ENCODE measurements around the gene UNC93B1.

UNC93B1 gene

DNA sequence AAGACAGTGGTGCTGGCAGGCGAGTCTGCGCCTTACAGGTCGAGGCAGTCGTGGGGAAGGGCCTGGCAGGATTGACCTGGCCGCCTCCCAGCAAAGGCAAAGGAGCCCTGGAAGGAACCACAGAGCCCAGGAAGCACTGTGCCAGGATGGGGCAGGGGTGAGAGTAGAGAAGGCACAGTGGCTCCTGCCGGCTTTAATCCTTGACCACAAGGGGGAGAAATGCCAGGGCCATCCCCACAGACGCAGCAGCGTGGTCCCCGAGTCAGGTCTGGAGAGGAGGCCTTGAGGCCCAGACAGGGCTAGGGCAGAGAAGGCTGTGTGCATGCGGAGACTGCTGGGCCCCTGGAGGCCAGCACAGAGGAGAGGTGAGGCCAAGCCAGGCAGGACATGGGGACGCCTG lies 16.7 kb upstream of the UNC93B1 start:
- DNase-seq, result no peak

DNA sequence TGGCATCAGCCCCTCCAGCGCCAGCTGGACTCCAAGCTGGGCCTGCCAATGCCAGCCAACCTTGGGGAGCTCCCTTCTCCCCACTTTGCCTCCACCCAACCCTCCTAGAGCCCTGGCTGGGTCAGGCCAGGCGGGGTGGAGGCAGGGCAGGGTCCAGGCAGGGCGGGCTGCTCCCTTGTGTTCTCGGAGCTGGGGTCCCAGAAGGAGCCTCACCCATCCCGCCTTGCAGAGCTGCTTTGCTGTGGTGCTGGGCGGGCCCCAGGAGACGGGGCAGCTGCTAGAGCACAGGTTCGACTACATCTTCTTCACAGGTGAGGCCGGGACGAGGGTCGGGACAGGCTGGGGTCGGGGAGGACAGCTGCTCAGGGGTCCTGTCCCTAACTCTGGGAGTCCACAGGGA lies 15.6 kb upstream of the UNC93B1 start:
- DNase-seq, result no peak

DNA sequence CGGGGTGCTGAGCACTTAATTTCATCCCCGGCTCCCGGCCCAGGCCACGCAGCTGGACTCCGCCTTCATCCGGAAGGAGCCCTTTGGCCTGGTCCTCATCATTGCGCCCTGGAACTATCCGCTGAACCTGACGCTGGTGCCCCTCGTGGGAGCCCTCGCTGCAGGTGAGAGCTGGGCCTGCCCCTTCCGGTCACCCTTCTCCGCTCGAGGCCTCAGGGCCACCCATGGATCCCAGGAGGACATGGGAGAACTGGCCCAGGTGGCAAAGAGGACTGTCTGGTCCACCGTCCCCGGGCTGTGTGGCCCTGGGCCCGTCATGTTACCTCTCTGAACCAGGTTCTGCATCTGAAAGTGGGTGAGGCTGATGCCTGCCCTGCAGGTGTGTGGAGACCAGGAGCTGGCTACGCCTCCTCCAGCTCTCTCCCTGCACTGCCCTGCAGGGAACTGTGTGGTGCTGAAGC lies 14.9 kb upstream of the UNC93B1 start:
- no peak for DNase-seq

DNA sequence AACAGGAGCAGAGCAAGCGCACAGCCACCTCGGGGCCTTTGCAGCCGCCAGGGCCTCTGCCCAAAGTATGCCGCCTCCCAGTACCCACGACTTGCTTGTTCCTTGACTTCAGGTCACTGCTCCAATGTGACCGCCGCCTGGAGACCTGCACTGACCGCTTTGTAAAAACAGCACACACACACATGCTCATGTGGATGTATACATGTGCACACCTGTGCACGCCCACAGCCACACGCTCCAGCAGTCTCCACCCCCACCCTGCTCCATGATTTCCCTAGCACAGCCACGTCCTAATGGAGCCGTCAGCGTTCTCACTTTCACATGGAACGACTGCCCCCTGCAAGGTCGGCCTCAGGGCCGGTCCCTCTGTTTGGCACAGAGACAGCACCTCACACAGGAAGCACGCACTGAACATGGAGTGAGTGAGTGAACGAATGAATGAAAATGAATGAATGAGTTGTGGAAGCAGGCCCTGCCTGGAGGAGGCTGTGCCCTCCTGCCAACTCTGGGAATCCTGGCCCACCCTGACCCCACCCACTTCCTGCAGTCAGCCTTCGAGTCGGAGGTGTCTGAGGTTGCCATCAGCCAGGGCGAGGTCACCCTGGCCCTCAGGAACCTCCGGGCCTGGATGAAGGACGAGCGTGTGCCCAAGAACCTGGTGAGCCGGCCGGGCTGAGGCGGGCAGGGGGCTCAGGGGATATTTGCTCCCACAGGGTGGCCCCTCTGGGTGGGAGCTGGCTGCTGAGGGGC lies 14.3 kb upstream of the UNC93B1 start:
- DNase-seq, result no peak

DNA sequence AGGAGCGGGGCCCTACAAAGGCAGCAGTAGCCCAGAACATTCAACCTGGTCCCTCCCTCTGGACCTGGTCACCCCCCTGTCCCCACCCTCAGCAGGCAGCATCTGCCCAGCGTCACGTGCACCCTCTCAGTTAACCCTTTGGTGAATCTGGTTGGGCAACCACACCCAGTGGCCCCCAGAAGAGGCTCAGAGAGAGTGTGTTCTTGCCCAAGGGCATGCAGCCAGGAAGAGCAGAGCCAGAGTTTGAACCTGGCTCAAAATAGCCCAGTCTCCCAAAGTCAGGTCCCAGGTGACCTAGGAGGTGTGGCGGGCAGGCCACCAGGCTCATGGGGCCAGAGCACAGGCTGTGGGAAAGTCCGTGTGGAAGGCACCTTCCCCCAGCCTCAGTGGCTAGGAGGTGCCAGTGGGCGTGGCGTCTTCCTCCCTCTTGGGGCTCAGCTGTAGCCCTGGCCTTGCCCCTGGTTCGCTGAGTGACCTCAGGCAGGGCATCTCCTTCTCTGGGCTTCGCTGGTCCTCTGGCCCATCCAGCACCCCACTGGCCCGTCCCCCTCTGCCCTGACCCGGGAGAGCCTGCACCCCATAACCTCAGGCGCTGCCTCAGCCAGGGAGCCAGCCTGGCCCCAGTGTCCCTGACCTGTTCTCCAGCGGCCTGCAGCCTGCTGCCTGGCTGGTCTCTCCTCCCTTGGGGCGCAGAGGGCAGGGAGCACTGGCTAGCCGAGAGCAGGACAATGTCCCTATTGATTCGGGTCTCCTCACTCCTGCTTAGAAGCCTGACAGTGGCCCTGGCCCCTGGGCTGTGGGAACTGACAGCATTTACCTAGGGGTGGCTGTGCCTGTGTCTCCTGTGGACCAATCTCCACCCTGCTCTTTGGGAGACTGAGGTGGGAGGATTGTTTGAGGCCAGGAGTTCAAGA lies 13.3 kb upstream of the UNC93B1 start:
- no peak for DNase-seq

DNA sequence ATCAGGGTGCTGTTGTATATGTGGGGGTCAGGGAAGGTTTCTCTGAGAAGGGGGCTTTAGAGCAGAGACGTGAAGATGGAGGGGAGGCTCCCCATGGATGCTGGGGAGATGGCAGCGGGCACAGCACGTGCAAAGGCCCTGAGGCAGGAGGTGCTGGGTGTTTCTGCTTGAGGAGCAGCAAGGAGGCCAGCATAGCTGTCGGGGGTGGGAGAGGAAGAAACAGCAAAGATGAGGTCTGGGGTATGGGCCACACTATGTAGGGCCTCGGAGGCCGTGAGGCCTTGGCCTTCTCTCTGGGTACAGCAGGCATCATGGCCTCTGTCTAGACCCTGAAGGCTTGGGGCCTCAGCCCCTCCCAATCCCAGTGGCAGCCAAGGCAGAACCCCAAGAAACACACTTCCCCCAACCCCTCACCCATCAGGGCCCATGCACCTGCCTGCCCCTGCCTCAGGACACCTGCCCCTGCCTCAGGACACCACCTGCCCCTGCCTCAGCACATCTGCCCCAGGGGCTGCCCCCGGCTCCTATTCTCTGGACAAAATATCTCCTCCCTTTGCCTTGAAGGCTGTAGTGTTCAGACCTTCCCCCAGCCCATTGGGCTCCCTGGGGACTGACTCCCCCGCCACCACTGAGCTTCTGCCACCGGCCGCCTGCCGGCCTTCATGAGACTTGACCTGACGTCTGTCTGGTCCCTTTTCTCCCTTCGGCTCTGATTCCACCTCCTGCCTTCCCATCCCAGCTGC lies 12.4 kb upstream of the UNC93B1 start:
- DNase-seq, result no peak

DNA sequence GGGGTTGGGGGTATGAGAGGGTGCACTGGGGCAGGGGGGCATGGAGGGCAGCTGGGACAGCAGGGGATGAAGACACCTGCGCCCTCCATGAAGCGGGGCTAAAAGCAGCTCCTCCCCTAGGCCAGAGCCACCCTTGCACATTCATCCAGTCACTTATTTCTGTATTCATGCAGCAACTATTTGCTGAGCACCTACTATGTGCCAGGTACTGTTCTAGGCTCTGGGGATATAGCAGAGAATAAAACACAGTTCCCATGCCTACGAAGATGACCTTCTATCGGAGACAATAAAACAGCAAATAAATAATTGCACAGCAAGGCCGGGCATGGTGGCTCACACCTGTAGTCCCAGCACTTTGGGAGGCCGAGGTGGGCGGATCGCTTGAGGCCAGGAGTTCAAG lies 11.6 kb upstream of the UNC93B1 start:
- no peak for DNase-seq

DNA sequence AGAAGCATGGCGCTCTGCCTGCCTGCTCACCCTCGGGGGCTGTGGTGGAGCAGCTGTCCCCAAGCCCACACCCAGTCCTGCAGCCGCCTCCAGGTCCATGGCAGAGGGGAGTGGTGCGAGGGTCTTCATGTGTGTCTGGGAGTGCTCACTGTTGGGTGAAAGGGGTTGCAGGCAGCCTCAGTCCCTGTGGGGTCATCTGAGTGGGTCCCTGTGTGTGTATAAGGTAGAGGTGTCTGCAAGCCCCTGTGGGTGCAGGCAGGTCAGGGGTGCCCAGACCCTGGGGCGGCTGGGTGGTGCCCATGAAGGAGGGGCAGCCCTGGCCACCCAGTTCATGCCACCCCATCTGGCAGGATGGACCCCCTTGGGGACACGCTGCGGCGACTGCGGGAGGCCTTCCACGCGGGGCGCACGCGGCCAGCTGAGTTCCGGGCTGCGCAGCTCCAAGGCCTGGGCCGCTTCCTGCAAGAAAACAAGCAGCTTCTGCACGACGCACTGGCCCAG lies 11.1 kb upstream of the UNC93B1 start:
- no peak for DNase-seq

DNA sequence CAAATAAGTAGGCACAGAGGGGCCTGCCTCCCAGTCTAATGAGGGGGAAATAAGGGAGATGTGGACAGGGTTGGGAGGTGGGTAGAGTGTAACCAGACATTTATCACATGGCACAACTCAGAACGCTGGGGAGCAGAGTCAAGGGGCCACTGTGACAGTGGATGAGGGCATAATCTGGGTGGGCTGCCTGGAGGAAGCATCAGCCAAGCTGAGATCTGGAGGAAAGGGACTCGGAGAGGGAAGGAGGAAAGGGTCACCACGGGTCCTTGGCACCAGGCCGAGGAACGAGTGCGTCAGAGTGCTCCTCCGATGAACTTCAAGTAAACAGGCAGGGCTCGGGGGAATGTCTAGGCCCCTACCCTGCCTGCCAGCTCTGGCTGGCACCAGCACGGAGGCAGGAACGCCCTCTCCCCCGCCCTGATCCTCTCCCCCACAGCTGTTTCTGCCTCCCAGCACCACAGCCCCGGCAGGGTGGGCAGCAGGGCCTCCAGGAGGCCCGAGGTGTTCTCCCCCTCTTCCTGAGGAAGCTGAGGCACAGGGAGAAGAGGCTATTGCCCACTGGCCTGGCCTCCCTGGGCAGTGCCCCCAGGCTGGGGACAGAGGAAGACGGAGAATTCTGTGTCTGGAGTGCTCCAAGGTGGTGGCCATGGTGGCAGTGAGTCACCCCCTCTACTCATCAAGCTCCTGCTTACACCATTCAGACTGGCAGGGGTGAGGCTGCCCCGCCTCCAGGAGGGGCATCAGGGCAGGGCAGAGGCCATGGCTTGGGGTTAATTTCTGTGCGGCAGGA lies 10.5 kb upstream of the UNC93B1 start:
- DNase-seq, result no peak

DNA sequence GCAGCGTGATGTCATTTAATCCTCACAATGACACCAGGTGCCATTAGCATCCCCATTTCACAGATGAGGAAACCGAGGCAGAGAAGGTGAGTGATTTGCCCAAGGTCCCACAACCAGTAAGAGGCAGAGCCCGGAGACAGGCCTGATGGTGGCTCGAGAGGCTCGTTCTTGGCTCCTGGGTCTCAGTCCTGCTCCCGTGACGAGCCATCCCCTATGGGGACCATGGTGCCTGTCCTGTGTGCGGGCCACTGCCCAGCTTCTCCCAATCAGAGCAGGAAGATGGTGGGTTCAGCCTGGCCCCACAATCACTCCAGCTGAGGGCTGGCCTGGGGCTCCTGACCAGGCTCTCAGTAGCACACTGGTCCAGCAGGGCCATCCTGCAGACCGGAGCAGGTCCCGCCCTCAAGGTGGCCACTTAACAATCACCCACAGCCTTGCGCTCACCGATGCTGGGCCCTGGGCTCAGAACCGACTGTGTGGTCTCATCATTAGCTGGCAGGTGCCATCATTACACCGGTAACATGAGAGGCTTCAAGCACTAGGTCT lies 9.8 kb upstream of the UNC93B1 start:
- DNase-seq, result no peak

DNA sequence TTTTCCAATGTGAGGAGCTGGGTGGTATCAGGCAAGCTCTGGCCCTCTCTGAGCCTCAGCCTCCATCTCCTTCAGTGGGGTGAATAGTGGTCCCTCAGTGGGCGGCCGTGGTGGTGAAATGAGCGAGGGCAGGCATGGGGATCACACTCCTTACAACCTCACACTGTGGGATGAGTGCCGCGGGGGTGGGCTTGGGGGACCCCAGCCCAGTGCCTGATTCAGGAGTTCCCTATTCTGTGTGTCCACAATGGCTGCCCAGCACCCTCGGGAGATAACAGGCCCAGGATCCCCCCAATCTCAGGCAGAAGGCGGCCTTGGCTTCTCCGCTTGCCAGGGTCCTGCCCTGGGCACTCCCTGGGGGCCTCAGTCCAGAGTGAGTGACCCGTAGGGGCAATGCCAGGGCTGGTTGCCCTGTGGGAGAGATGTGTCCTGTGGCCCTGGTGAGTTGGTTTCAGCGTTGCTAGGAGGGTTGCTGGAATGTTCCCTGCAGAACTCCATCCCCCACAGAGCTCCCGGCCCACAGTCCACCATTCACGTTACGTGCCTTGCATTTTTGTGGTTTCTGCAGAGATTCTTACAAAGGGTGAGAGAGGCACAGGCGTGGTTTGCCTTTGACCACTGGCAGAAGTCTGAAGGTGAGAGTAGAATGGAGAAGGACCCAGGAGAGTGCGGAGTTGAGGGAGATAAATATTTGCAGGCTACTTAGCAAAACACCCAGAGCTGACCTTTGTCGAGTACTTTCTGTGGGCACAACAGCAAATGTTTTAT lies 9.1 kb upstream of the UNC93B1 start:
- DNase-seq, result no peak

DNA sequence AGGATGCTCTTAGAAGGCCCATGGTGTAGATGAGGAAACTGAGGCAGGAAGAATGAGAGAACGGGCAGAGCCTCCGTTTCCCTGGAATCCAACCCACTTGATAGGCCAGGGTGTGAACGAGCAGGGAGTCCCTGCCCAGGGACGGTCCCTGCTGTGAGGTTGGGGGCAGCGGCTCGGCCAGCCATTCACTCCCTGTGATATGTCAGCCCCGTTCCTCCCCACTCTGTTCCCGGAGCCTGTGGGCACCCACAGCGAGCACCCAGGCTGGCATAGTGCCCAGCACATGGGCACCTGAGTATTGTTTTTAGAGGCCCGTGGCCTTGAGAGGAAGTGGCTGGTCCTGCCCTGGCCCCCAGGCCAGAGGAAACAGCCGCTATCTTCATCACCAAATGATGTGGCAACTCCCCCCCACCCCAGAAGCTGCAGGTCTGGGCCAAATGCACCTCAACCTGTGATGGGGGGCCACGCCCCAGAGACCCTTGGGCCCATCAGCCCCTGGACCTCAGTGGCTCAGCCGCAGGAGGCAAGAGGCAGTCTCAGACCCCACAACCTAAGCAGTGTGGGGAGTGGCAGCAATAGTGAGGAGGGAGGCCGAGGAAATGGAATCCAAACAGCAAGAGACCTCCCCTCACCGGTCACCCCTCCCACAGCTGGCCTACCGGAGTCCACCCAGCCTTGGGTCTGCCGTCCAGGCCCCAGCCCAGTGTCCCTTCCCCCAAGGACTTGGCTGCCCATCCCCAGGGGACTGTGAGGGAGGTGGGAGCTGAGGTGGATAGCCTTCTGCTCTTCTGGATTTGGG lies 8.3 kb upstream of the UNC93B1 start:
- DNase-seq, result no peak

DNA sequence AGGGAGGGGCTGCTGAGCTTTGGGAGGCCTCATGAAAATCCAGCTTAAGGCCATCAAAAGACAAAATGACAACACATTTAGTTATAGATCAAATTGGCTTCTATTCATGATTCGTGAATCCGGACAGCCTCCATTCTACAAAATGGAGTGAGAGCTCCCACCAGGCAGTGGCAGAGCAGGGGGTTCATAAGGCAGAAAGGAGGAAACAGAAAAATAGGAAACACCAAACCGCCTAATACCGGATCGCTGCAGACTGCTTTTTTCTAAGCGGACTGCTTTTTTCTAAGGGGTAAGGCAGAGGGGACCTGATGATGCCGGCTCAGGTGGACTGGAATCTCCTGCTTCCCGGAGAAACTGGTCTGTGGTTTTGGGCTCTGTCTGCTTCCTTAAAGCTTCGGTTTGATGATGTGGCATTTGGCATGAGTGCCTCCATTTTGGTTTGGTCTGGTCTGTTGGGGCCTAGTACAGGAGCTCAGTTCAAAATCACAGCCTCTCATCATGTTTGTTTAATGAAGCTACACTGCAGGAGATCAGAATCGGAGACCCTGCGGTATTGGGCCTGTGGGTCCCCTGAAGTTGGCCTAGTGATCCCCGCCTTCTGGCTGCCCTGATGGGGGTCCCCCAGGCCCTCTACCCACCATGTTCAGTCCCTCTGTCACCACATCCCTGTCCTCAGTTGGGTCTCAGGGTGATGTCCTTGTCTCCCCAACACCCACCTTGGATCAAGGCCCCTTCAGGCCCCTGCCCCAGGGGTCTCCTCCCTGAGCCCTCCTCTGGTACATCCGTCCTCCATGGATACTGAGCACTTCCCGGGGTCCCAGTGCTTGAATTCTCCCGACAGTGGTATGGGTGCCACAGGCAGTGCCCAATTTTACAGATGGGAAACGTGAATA lies 7.4 kb upstream of the UNC93B1 start:
- no peak for DNase-seq

DNA sequence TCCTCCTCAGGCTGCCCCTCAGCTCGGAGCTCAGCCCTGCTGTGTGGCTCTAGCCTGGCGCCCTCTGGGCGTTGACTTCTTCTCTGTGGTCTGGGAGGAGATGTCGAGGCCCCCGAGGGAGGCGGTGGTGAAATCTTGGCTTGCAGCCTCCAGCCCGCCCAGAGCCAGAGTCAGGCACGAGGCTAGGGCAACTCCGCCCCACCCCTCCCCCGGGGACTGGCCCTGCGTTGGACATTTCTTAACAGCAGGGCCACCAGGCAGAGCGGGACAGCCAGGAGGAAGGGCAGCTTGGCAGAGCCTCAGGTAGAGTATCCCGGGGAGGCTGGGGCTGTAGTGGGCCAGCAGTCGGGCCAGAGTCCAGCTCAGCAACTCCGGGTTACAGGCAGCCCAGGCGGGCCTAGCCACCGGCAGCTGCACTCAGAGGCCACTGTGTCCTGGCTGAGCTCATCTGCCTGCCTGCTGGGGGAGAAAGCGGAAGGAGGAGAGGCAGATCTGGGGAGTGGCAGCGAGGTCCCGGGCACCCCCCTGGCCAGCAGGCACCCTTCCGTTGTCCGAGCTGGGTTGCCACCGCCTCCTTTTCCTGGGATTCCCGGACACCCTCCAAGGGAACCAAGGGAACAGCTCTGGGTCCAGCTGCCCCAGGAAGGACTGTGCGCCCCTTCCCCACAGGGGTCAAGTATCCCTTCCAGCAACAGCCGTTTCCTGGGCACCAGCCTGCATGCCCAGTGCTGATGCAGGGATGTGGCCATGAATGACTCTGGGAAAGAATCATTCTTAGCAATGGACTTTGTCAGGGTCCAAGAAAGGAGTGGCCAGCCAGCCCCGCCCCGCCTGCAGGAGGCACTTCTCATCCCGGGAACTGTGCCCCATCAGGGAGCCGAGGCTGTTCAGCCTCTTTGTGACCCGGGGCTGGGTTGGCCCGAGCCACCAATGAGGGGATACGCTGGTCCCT lies 6.5 kb upstream of the UNC93B1 start, which contains the start of gene ALDH3B1:
ALDH3B1 (plus strand) TSS at position 238 of the 952 bp plus-strand sequence. CDS start 4,971 bp downstream, outside the sequence.
- DNase-seq, result no peak

DNA sequence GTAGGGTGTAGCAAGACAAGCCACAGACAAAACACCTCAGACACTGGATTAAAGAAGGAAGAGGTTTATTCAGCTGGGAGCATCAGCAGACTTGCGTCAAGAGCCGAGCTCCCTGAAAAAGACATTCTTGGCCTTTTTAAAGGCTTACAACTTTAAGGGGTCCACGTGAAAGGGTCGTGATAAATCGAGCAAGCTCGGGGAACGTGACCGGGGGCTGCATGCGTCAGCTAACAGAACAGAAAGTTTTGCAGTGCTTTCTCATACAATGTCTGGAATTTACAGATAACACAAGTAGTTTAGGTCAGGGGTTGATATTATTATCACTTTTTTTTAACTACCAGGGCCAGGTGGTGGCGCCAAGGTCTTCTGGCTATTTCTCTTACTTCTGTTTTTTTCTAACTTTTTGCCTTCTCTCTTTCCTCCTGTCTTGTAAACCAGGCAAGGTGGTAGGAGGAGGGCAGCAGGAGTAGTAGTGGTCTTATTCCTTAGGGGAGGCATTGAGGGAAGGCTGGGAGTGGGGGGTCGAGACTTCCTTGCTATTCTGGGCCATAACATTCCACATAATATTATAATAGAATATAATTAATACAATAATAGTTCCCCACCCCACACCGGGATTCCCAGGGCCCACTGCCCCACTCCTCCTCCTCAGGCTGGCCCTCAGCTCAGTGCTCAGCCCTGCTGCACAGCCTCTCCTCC lies 5.6 kb upstream of the UNC93B1 start:
- DNase-seq, result no peak

DNA sequence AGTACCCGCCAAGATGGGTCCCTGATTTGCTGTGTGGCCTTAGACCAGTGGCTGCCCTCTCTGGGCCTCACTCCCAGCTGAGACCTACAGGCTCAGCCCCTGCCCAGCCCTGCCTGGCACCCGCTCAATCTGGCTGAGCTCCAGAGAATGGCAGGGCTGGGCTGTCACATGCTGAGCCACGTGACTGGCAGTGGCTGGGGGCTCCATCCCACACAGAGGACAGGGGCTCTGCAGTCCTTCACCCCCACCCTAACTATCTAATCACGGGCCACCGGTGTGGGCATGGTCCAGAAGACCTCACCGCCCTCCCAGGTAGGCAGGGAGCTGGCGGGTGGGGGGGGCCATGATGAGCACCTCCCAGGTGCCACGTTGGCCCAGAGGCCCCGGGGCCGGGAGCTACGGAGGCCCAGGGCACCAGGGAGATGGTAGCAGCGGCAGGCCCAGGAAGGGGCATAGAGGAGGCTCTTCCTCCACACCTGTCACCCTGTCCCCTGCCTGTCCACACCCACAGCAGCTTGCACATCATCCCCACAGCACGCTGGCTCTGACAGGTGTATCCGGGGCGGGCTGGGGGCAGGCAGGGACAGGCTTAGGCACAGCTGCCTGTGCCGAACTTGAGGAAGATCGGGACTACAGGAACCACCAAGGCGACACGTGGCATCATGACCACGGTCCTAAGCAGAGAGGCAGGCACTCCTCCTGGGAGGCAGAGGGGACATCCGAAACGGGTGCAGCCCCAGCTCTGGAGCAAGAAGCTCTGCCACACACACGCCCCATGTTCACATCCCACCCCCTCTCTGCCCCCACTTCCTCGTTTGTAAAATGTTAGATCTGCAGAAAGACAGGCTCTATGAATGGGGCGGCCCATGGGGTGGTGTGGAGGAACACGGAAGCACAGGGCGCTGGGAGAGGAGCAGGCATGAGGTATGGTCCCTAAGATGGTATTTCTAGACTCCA lies 4.8 kb upstream of the UNC93B1 start:
- peak; percentile 14 for DNase-seq

All from NCI-H1694 (cell line).